Measurements from ENCODE around the gene DLGAP1.

GRCh38 chr18:3919396-3920061 is 535.6 kb downstream of the DLGAP1 start:
- TF ChIP-seq, protein P1, sequence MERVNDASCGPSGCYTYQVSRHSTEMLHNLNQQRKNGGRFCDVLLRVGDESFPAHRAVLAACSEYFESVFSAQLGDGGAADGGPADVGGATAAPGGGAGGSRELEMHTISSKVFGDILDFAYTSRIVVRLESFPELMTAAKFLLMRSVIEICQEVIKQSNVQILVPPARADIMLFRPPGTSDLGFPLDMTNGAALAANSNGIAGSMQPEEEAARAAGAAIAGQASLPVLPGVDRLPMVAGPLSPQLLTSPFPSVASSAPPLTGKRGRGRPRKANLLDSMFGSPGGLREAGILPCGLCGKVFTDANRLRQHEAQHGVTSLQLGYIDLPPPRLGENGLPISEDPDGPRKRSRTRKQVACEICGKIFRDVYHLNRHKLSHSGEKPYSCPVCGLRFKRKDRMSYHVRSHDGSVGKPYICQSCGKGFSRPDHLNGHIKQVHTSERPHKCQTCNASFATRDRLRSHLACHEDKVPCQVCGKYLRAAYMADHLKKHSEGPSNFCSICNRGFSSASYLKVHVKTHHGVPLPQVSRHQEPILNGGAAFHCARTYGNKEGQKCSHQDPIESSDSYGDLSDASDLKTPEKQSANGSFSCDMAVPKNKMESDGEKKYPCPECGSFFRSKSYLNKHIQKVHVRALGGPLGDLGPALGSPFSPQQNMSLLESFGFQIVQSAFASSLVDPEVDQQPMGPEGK (CRISPR knock-in tag; IDR thresholded peaks at IDR 0.05; ENCODE audit: borderline replicate concordance), result no peak
- no peak for TF ChIP-seq RARB (CRISPR knock-in tag; IDR thresholded peaks at IDR 0.05)
- TF ChIP-seq, protein P2, sequence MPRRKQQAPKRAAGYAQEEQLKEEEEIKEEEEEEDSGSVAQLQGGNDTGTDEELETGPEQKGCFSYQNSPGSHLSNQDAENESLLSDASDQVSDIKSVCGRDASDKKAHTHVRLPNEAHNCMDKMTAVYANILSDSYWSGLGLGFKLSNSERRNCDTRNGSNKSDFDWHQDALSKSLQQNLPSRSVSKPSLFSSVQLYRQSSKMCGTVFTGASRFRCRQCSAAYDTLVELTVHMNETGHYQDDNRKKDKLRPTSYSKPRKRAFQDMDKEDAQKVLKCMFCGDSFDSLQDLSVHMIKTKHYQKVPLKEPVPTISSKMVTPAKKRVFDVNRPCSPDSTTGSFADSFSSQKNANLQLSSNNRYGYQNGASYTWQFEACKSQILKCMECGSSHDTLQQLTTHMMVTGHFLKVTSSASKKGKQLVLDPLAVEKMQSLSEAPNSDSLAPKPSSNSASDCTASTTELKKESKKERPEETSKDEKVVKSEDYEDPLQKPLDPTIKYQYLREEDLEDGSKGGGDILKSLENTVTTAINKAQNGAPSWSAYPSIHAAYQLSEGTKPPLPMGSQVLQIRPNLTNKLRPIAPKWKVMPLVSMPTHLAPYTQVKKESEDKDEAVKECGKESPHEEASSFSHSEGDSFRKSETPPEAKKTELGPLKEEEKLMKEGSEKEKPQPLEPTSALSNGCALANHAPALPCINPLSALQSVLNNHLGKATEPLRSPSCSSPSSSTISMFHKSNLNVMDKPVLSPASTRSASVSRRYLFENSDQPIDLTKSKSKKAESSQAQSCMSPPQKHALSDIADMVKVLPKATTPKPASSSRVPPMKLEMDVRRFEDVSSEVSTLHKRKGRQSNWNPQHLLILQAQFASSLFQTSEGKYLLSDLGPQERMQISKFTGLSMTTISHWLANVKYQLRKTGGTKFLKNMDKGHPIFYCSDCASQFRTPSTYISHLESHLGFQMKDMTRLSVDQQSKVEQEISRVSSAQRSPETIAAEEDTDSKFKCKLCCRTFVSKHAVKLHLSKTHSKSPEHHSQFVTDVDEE (CRISPR knock-in tag; IDR thresholded peaks at IDR 0.05), result no peak

Measured in SK-N-SH treated with all-trans-retinoic acid at 6 μM for 48 hours (cell line).